Neural cell (in vitro differentiated cells): Measurements from ENCODE around the gene STUM. TPM values are rescaled to one million over a fixed set of nuclear protein-coding genes. Genes with fewer than 3 reads are reported as not detected.

Source experiments
- H2AFZ ChIP-seq: fragments of 200-600, 300-800 bp; sonication (generic), shearing (Covaris generic); 2 replicates; pipeline ENCODE4 v1.6.0; 2014; ENCODE audit warnings: low read depth, mild to moderate bottlenecking, antibody characterized with exemption, low read length, moderate library complexity
- H3F3A ChIP-seq: fragments of 200-600 bp; shearing (Covaris generic); 2 replicates; pipeline ENCODE4 v1.6.1; 2016; ENCODE audit warnings: mild to moderate bottlenecking, moderate library complexity, mixed read lengths, antibody characterized with exemption, low read length; ENCODE audit not compliant: insufficient read depth, poor library complexity, severe bottlenecking
- H3K27ac ChIP-seq: fragments of 200-600, 300-800 bp; sonication (generic), shearing (Covaris generic); 2 replicates; pipeline ENCODE4 v1.5.1; 2014; ENCODE audit warnings: mild to moderate bottlenecking, low read length, moderate library complexity
- H3K27me3 ChIP-seq: fragments of 300-800, 200-600 bp; sonication (generic), shearing (Covaris generic); 2 replicates; pipeline ENCODE4 v1.6.0; 2014; ENCODE audit warnings: mild to moderate bottlenecking, low read depth, low read length, moderate library complexity; ENCODE audit not compliant: insufficient read depth
- H3K36me3 ChIP-seq: fragments of 300-800, 200-600 bp; sonication (generic), shearing (Covaris generic); 2 replicates; pipeline ENCODE4 v1.5.1; 2014; ENCODE audit warnings: mild to moderate bottlenecking, antibody characterized with exemption, low read length, moderate library complexity; ENCODE audit not compliant: insufficient read depth
- H3K4me2 ChIP-seq: fragments of 300-800, 200-600 bp; sonication (generic), shearing (Covaris generic); 2 replicates; pipeline ENCODE4 v1.6.0; 2014; ENCODE audit warnings: mild to moderate bottlenecking, low read length
- H3K4me3 ChIP-seq: fragments of 300-800, 200-600 bp; sonication (generic), shearing (Covaris generic); 2 replicates; pipeline ENCODE4 v1.5.1; 2014; ENCODE audit warnings: mild to moderate bottlenecking, low read length, moderate library complexity
- H3K79me2 ChIP-seq: fragments of 200-600 bp; shearing (Covaris generic); replicated peaks from 2 replicates; pipeline ENCODE4 v1.6.0; 2014; ENCODE audit warnings: mild to moderate bottlenecking, low read length, moderate library complexity; ENCODE audit not compliant: insufficient read depth
- H3K9ac ChIP-seq: fragments of 300-800, 200-600 bp; sonication (generic), shearing (Covaris generic); 2 replicates; pipeline ENCODE4 v1.6.1; 2016; ENCODE audit warnings: mild to moderate bottlenecking, low read length, mixed read lengths
- H3K9me2 ChIP-seq: fragments of 200-600 bp; shearing (Covaris generic); 2 replicates; pipeline ENCODE4 v1.6.1; 2016; ENCODE audit warnings: mild to moderate bottlenecking, low read length, mixed read lengths; ENCODE audit not compliant: insufficient read depth
- H3K9me3 ChIP-seq: fragments of 200-600, 300-800 bp; sonication (generic), shearing (Covaris generic); 2 replicates; pipeline ENCODE4 v1.6.1; 2016; ENCODE audit warnings: mild to moderate bottlenecking, mixed run types, low read length, moderate library complexity, mixed read lengths
- H4K20me1 ChIP-seq: fragments of 200-600 bp; shearing (Covaris generic); 2 replicates; pipeline ENCODE4 v1.6.1; 2016; ENCODE audit warnings: mild to moderate bottlenecking, mixed run types; ENCODE audit not compliant: insufficient read depth
- EP300 ChIP-seq: fragments of 450-650 bp; conservative IDR thresholded peaks from 2 replicates; pipeline ENCODE4 v1.6.1; 2014; ENCODE audit warnings: antibody characterized with exemption, mild to moderate bottlenecking, moderate library complexity; ENCODE audit not compliant: poor library complexity, severe bottlenecking
- EZH2 ChIP-seq: fragments of 200-600, 300-800 bp; shearing (Covaris generic), sonication (generic); IDR thresholded peaks from 2 replicates; pipeline ENCODE4 v1.6.1; 2014; ENCODE audit warnings: antibody characterized with exemption, low read length, borderline replicate concordance, mild to moderate bottlenecking; ENCODE audit not compliant: insufficient read depth, poor library complexity, severe bottlenecking
- MXI1 ChIP-seq: fragments of 450-650 bp; conservative IDR thresholded peaks from 2 replicates; pipeline ENCODE4 v1.6.1; 2014; ENCODE audit warnings: antibody characterized with exemption, mild to moderate bottlenecking; ENCODE audit not compliant: poor library complexity, severe bottlenecking
- POLR2AphosphoS5 ChIP-seq: IDR thresholded peaks from 2 replicates; pipeline ENCODE4 v1.6.1; 2012
- RAD21 ChIP-seq: fragments of 450-650 bp; conservative IDR thresholded peaks from 2 replicates; pipeline ENCODE4 v1.6.1; 2014; ENCODE audit warnings: antibody characterized with exemption, mild to moderate bottlenecking, moderate library complexity
- SMC3 ChIP-seq: fragments of 450-650 bp; conservative IDR thresholded peaks from 2 replicates; pipeline ENCODE4 v1.6.1; 2014; ENCODE audit warnings: antibody characterized with exemption, mild to moderate bottlenecking, moderate library complexity; ENCODE audit not compliant: poor library complexity
- TAF1 ChIP-seq: IDR thresholded peaks from 2 replicates; pipeline ENCODE4 v1.6.1; 2012; ENCODE audit warnings: low read depth
- polyA plus RNA-seq: library from polyadenylated mRNA; depleted of rRNA; stranded (reverse); fragments of >200 nt; gene quantifications from 2 replicates; pipeline ENCODE4 v1.2.3, GENCODE V29; 2014
- TF ChIP-seq, protein P1 (sequence below): IDR thresholded peaks from 2 replicates; pipeline ENCODE4 v1.6.1; 2012; ENCODE audit warnings: borderline replicate concordance
- TF ChIP-seq, protein P2 (sequence below): fragments of 450-650 bp; IDR thresholded peaks from 2 replicates; pipeline ENCODE4 v1.5.1; 2014; ENCODE audit warnings: antibody characterized with exemption, mild to moderate bottlenecking, moderate library complexity; ENCODE audit not compliant: poor library complexity, severe bottlenecking

STUM gene
- polyA plus RNA-seq, 1 donor from 2014 or later = 0.52 TPM

DNA sequence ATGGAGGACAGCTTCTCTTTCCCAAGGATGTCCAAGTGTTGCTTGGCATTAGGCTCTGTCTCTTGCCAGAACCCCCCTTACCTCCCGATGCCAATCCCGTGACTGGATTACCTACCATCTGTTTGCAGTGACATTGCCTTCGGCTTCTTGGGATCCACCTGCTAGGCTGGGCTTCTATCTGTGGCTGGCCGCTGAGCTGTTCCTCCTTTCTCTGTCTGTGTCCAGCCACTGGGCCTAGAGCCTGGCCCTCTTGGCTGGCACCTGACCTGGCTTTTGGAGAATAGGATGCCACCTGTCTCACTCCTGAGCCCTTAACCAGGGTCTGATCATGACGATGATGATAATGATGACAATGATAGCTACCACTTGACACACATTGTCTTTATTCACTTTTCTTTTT lies 41.6 kb upstream of the STUM start:
- no peaks in the 10 kb centered on the region for H3K79me2 ChIP-seq
- H2AFZ ChIP-seq = no peak overlapping the region
- H3K27ac ChIP-seq = no peak overlapping the region
- H3K36me3 ChIP-seq = no peaks in the 10 kb centered on the region
- H4K20me1 ChIP-seq = no peaks in the 10 kb centered on the region
- no peak overlapping the region for H3K4me3 ChIP-seq
- no peaks in the 10 kb centered on the region for H3F3A ChIP-seq
- H3K9me3 ChIP-seq = no peaks in the 10 kb centered on the region
- no peaks in the 10 kb centered on the region for H3K27me3 ChIP-seq
- no peaks in the 10 kb centered on the region for H3K9me2 ChIP-seq
- TF ChIP-seq, protein P1, sequence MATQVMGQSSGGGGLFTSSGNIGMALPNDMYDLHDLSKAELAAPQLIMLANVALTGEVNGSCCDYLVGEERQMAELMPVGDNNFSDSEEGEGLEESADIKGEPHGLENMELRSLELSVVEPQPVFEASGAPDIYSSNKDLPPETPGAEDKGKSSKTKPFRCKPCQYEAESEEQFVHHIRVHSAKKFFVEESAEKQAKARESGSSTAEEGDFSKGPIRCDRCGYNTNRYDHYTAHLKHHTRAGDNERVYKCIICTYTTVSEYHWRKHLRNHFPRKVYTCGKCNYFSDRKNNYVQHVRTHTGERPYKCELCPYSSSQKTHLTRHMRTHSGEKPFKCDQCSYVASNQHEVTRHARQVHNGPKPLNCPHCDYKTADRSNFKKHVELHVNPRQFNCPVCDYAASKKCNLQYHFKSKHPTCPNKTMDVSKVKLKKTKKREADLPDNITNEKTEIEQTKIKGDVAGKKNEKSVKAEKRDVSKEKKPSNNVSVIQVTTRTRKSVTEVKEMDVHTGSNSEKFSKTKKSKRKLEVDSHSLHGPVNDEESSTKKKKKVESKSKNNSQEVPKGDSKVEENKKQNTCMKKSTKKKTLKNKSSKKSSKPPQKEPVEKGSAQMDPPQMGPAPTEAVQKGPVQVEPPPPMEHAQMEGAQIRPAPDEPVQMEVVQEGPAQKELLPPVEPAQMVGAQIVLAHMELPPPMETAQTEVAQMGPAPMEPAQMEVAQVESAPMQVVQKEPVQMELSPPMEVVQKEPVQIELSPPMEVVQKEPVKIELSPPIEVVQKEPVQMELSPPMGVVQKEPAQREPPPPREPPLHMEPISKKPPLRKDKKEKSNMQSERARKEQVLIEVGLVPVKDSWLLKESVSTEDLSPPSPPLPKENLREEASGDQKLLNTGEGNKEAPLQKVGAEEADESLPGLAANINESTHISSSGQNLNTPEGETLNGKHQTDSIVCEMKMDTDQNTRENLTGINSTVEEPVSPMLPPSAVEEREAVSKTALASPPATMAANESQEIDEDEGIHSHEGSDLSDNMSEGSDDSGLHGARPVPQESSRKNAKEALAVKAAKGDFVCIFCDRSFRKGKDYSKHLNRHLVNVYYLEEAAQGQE = no peak
- TF ChIP-seq EZH2 (no peak), EP300 (no peak), POLR2AphosphoS5 (no peak), SMC3 (no peak), RAD21 (no peak), TAF1 (no peak), MXI1 (no peak)
- TF ChIP-seq, protein P2, sequence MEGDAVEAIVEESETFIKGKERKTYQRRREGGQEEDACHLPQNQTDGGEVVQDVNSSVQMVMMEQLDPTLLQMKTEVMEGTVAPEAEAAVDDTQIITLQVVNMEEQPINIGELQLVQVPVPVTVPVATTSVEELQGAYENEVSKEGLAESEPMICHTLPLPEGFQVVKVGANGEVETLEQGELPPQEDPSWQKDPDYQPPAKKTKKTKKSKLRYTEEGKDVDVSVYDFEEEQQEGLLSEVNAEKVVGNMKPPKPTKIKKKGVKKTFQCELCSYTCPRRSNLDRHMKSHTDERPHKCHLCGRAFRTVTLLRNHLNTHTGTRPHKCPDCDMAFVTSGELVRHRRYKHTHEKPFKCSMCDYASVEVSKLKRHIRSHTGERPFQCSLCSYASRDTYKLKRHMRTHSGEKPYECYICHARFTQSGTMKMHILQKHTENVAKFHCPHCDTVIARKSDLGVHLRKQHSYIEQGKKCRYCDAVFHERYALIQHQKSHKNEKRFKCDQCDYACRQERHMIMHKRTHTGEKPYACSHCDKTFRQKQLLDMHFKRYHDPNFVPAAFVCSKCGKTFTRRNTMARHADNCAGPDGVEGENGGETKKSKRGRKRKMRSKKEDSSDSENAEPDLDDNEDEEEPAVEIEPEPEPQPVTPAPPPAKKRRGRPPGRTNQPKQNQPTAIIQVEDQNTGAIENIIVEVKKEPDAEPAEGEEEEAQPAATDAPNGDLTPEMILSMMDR = no peak
- no peak overlapping the region for H3K4me2 ChIP-seq
- H3K9ac ChIP-seq = no peak overlapping the region

DNA sequence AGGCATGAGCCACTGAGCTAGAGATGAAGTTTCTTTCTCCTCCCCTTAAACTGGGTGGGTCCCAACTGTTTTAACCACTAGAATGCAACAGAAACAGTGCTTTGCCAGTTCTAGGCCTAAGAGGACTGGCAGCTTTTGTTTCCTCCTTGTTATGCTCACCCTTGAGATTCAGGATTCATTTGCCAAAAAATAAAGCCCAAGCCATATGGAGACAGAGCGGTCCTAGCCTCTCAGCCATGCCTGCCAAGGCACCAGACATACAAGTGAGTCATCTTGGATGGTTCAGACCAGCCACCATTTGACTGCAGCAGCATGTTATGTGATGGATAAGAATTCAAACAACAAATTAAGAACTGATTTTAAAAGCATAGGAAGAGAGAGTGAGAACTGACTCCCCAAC lies 38.1 kb upstream of the STUM start:
- H3K4me2 ChIP-seq = no peak overlapping the region
- H4K20me1 ChIP-seq = no peaks in the 10 kb centered on the region
- no peak for TF ChIP-seq RAD21
- no peak for TF ChIP-seq MXI1
- TF ChIP-seq, protein P2 = no peak
- no peak for TF ChIP-seq TAF1
- TF ChIP-seq, protein P1 = no peak
- TF ChIP-seq POLR2AphosphoS5 = no peak
- no peak for TF ChIP-seq EP300
- no peak for TF ChIP-seq SMC3
- TF ChIP-seq EZH2 = no peak
- no peaks in the 10 kb centered on the region for H3K79me2 ChIP-seq
- no peak overlapping the region for H3K9ac ChIP-seq
- no peaks in the 10 kb centered on the region for H3F3A ChIP-seq
- H3K36me3 ChIP-seq = no peaks in the 10 kb centered on the region
- H3K9me2 ChIP-seq = no peaks in the 10 kb centered on the region
- H3K27ac ChIP-seq = no peak overlapping the region
- no peaks in the 10 kb centered on the region for H3K27me3 ChIP-seq
- H3K9me3 ChIP-seq = no peaks in the 10 kb centered on the region
- H2AFZ ChIP-seq = no peak overlapping the region
- H3K4me3 ChIP-seq = no peak overlapping the region
